A673 (cell line): ENCODE measurements around the gene RNF149.

ENCODE experiments used
- EZH2 ChIP-seq: fragments of 200-600 bp; sonication (generic); IDR thresholded peaks from 2 replicates; pipeline ENCODE4 v1.6.1; 2017; ENCODE audit warnings: borderline replicate concordance, low read depth, mild to moderate bottlenecking, mixed read lengths, antibody characterized with exemption, low read length; ENCODE audit not compliant: poor library complexity, severe bottlenecking
- TF ChIP-seq, protein P1 (sequence below): fragments of 300-800, 200-600 bp; sonication (generic); conservative IDR thresholded peaks from 2 replicates; pipeline ENCODE4 v1.5.1; 2017; ENCODE audit warnings: low read depth, mild to moderate bottlenecking, antibody characterized with exemption, low read length, moderate library complexity, mixed read lengths

DNA sequence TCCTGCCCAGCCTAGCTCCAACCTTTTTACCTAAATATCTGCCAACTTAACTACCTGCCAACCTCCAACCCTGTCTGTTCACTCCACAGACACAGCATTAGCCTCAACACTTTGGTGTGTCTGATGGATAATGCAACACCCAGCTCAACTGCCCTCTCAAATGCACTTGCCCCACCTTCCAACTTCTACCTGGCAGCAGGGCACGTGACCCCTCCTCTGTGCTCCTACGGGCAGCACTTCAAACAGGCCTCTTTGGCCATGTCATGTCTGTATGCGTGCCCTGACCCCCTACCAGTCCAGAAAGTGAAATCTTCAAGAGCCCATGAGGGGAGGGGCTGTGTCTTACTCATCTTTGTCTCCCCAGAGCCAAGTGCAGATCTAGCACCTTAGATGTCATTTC, 25.5 kb downstream of the RNF149 start:
- TF ChIP-seq, protein P1, sequence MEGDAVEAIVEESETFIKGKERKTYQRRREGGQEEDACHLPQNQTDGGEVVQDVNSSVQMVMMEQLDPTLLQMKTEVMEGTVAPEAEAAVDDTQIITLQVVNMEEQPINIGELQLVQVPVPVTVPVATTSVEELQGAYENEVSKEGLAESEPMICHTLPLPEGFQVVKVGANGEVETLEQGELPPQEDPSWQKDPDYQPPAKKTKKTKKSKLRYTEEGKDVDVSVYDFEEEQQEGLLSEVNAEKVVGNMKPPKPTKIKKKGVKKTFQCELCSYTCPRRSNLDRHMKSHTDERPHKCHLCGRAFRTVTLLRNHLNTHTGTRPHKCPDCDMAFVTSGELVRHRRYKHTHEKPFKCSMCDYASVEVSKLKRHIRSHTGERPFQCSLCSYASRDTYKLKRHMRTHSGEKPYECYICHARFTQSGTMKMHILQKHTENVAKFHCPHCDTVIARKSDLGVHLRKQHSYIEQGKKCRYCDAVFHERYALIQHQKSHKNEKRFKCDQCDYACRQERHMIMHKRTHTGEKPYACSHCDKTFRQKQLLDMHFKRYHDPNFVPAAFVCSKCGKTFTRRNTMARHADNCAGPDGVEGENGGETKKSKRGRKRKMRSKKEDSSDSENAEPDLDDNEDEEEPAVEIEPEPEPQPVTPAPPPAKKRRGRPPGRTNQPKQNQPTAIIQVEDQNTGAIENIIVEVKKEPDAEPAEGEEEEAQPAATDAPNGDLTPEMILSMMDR, result no peak
- TF ChIP-seq EZH2, result no peak
